NCI-H446 treated with DMSO at 0.1 percent for 48 hours (cell line): ENCODE measurements around the gene CXCL3.

ENCODE experiments used
- DNase-seq: peaks from one replicate; lab custom pipeline; 2025; lab: John Stamatoyannopoulos, UW

CXCL3 gene

GRCh38 chr4:74055498-74055897 is 17.0 kb upstream of the CXCL3 start:
- no peak for DNase-seq

GRCh38 chr4:74055096-74055495 is 16.6 kb upstream of the CXCL3 start:
- DNase-seq = no peak

- no peak for DNase-seq
Observed at GRCh38 chr4:74054483-74055047, 16.1 kb upstream of the CXCL3 start.

GRCh38 chr4:74047152-74047551 is 8.7 kb upstream of the CXCL3 start:
- no peak for DNase-seq

- DNase-seq = no peak
Observed at GRCh38 chr4:74045772-74046171, 7.3 kb upstream of the CXCL3 start.

GRCh38 chr4:74045247-74045646 is 6.8 kb upstream of the CXCL3 start:
- DNase-seq = no peak

- no peak for DNase-seq
Observed at GRCh38 chr4:74044677-74045076, 6.2 kb upstream of the CXCL3 start.

GRCh38 chr4:74042681-74043080 is 4.2 kb upstream of the CXCL3 start:
- no peak for DNase-seq

- DNase-seq = no peak
Observed at GRCh38 chr4:74041418-74041817, 2.9 kb upstream of the CXCL3 start.

- DNase-seq = no peak
Observed at GRCh38 chr4:74039315-74039763, 850 bp upstream of the CXCL3 start.

GRCh38 chr4:74038086-74038424 is 434 bp downstream of the CXCL3 start:
- no peak for DNase-seq

GRCh38 chr4:74037076-74037955 is 1.2 kb downstream of the CXCL3 start:
- no peak for DNase-seq

- DNase-seq = no peak
Observed at GRCh38 chr4:74033739-74034138, 4.8 kb downstream of the CXCL3 start.

- no peak for DNase-seq
Observed at GRCh38 chr4:74032064-74032463, 6.4 kb downstream of the CXCL3 start.

- DNase-seq = no peak
Observed at GRCh38 chr4:74031576-74031975, 6.9 kb downstream of the CXCL3 start.

- DNase-seq = no peak
Observed at GRCh38 chr4:74030285-74030684, 8.2 kb downstream of the CXCL3 start.

- DNase-seq = no peak
Observed at GRCh38 chr4:74028504-74028903, 10.0 kb downstream of the CXCL3 start.

- no peak for DNase-seq
Observed at GRCh38 chr4:74023709-74024108, 14.8 kb downstream of the CXCL3 start.

- DNase-seq = no peak
Observed at GRCh38 chr4:74021601-74022000, 16.9 kb downstream of the CXCL3 start.

GRCh38 chr4:74018771-74019170 is 19.7 kb downstream of the CXCL3 start:
- DNase-seq = no peak

GRCh38 chr4:74018116-74018515 is 20.4 kb downstream of the CXCL3 start:
- DNase-seq = no peak

- no peak for DNase-seq
Observed at GRCh38 chr4:74016068-74016467, 22.4 kb downstream of the CXCL3 start.

GRCh38 chr4:74015126-74015780 is 23.2 kb downstream of the CXCL3 start:
- no peak for DNase-seq
